ENCODE measurements around the gene CNGB1.

DNA sequence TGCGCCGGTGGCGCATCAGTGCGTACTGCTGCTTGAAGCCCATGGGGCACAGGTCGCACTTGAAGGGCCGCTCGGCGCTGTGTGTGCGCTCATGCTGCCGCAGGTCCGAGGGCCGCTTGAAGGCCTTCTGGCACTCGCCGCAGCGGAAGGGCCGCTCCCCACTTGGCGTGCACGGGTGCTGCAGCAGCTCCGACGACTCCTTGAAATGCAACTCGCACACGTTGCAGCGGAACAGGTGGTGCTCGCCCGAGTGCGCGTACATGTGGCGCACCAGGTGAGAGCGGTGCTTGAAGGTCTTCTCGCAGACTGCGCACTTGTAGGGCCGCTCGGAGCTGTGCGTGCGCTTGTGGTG, 26.2 kb upstream of the CNGB1 start:
- TF ChIP-seq, protein P1, sequence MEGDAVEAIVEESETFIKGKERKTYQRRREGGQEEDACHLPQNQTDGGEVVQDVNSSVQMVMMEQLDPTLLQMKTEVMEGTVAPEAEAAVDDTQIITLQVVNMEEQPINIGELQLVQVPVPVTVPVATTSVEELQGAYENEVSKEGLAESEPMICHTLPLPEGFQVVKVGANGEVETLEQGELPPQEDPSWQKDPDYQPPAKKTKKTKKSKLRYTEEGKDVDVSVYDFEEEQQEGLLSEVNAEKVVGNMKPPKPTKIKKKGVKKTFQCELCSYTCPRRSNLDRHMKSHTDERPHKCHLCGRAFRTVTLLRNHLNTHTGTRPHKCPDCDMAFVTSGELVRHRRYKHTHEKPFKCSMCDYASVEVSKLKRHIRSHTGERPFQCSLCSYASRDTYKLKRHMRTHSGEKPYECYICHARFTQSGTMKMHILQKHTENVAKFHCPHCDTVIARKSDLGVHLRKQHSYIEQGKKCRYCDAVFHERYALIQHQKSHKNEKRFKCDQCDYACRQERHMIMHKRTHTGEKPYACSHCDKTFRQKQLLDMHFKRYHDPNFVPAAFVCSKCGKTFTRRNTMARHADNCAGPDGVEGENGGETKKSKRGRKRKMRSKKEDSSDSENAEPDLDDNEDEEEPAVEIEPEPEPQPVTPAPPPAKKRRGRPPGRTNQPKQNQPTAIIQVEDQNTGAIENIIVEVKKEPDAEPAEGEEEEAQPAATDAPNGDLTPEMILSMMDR (IDR thresholded peaks at IDR 0.05): no peak
- no peak for TF ChIP-seq POLR2A (IDR thresholded peaks at IDR 0.05)

Data from ovary (tissue), 3 donors.